HG02588 (cell line): ENCODE data around the gene NR2F1.

ENCODE experiments used
- ATAC-seq: cut with Tn5 transposase; IDR thresholded peaks from one replicate; pipeline ENCODE4 v1.9.1; 2021; ENCODE audit warnings: mild to moderate bottlenecking, moderate library complexity; ENCODE audit not compliant: unreplicated experiment

The NR2F1 gene

DNA sequence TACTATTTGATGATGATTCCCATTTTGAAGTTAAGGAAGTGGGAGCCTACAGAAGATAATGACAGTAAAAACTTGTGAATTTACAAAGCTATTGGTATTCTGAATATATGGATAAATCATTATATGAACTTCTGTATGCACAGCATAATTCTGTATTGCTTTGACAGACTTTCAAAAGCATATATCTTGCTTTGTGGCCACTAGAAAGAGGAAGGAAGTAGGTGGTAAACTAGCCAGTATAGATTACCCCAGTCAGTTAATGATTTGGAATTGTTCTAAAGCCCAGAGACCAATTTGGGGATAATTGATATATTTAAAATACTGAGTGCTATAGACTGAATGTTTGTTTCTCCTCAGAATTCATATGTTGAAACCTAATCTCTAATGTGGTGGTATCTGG, 53.0 kb downstream of the NR2F1 start:
- peak; percentile 57 for ATAC-seq

- no peak for ATAC-seq
These were observed 53.8 kb downstream of the NR2F1 start for GRCh38 chr5:93636837-93637236.

DNA sequence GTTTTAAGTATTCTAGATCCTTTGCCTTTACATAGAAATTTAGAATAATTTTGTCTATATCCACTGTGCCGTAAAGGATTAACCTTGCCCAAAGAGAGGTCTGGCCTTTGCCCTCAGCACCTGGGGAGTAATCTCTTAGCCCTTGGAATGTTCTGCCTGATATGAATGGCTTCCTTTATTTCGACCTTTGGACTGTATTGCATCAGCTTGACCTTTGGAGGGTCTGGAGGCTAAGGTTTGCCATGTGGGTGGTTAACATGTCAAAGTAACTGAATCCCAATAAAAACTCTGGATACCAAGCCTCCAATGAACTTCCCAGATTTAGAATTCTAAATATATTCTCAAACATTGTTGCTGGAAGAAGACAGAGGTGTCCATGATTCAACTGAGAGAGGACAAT, 54.7 kb downstream of the NR2F1 start:
- no peak for ATAC-seq

GRCh38 chr5:93642526-93642925, 59.5 kb downstream of the NR2F1 start:
- ATAC-seq = no peak
